Spleen (tissue), 7 donors: ENCODE results near the gene HIVEP3.

Experiments used
- CTCF ChIP-seq, 11 experiments: fragments of 200-600 bp in 7 of 11; fragments of 450-650 bp in 4 of 11; sonication (generic) in 4 of 11; IDR thresholded peaks in 8 of 11; conservative IDR thresholded peaks in 3 of 11; 1 replicate in 7 of 11; 2 replicates in 4 of 11; pipeline versions ENCODE4 v1.4.0 to v1.8.0; 2016 to 2021; ENCODE audit warnings: antibody characterized with exemption in 11 of 11, inconsistent platforms in 4 of 11, mild to moderate bottlenecking in 1 of 11
- POLR2A ChIP-seq, 3 donors: fragments of 450-650 bp; IDR thresholded peaks; one replicate each; pipeline ENCODE4 v1.5.1; 2017; ENCODE audit warnings: antibody characterized with exemption in 3 of 3, mild to moderate bottlenecking in 1 of 3
- POLR2AphosphoS5 ChIP-seq, 3 donors: sonication (generic); formaldehyde crosslinking; IDR thresholded peaks; one replicate each; pipeline ENCODE4 v1.5.1; 2017; ENCODE audit warnings: antibody characterized with exemption in 3 of 3
- donor health status: DM: no; HTN: no; CAD: no; lungs with moderate emphysema.
- donor health status: DM: no; HTN: no; CAD: no.
- donor health status: DM: no; HTN: no; CAD: no.

- TF ChIP-seq CTCF (IDR thresholded peaks at IDR 0.05 in 8 of 11, conservative IDR thresholded peaks at IDR 0.05 in 3 of 11) (no peak), POLR2A (IDR thresholded peaks at IDR 0.05) (no peak), POLR2AphosphoS5 (IDR thresholded peaks at IDR 0.05) (no peak)
These were observed 404.3 kb downstream of the HIVEP3 start for GRCh38 chr1:41514381-41514780.
